Endodermal cell (in vitro differentiated cells): ENCODE data around the gene JAK3. TPM values are rescaled to one million over a fixed set of nuclear protein-coding genes. Genes with fewer than 3 reads are reported as not detected.

Source experiments
- DNase-seq: peaks from one replicate; pipeline ENCODE4 v3.0.0-alpha.2; 2017
- H3K27ac ChIP-seq: 2 replicates; pipeline ENCODE4 v1.5.1; 2013; ENCODE audit warnings: mild to moderate bottlenecking, low read depth, low read length, moderate library complexity
- H3K27me3 ChIP-seq: 2 replicates; pipeline ENCODE4 v1.6.1; 2013; ENCODE audit warnings: mild to moderate bottlenecking, low read length, moderate library complexity; ENCODE audit not compliant: insufficient read depth, control insufficient read depth, poor library complexity, severe bottlenecking
- H3K36me3 ChIP-seq: 2 replicates; pipeline ENCODE4 v1.7.0; 2013; ENCODE audit warnings: mild to moderate bottlenecking, low read length, moderate library complexity; ENCODE audit not compliant: control insufficient read depth, insufficient read depth
- H3K4me1 ChIP-seq: one replicate; pipeline ENCODE4 v1.7.0; 2013; ENCODE audit warnings: low read length; ENCODE audit not compliant: control insufficient read depth, insufficient read depth
- H3K4me3 ChIP-seq: 2 replicates; pipeline ENCODE4 v1.5.1; 2013; ENCODE audit warnings: mild to moderate bottlenecking, low read length, moderate library complexity
- H3K9ac ChIP-seq: 2 replicates; pipeline ENCODE4 v1.6.1; 2013; ENCODE audit warnings: mild to moderate bottlenecking, low read length, moderate library complexity; ENCODE audit not compliant: poor library complexity, severe bottlenecking; ENCODE audit errors: extremely low read depth
- H3K9me3 ChIP-seq: 2 replicates; pipeline ENCODE4 v1.6.1; 2013; ENCODE audit warnings: mild to moderate bottlenecking, low read length, moderate library complexity; ENCODE audit not compliant: control insufficient read depth
- H3K27ac Mint-ChIP-seq: 2 replicates; pipeline ENCODE4 v1.8.0; 2020; ENCODE audit warnings: mixed read lengths
- H3K27me3 Mint-ChIP-seq: 2 replicates; pipeline ENCODE4 v1.8.0; 2021; ENCODE audit warnings: mild to moderate bottlenecking, mixed read lengths; ENCODE audit not compliant: insufficient read depth
- H3K36me3 Mint-ChIP-seq: 2 replicates; pipeline ENCODE4 v1.8.0; 2020; ENCODE audit warnings: low read depth, mixed read lengths
- H3K4me1 Mint-ChIP-seq: 2 replicates; pipeline ENCODE4 v1.8.0; 2020; ENCODE audit warnings: mixed read lengths
- H3K4me3 Mint-ChIP-seq: 2 replicates; pipeline ENCODE4 v1.8.0; 2020; ENCODE audit warnings: mild to moderate bottlenecking, moderate library complexity, mixed read lengths
- H3K9me3 Mint-ChIP-seq: 2 replicates; pipeline ENCODE4 v1.8.0; 2020; ENCODE audit warnings: mild to moderate bottlenecking, mixed read lengths
- CTCF ChIP-seq: fragments of 200-600 bp; sonication (generic); conservative IDR thresholded peaks from 2 replicates; pipeline ENCODE4 v1.5.0; 2021; ENCODE audit warnings: antibody characterized with exemption, mild to moderate bottlenecking
- WGBS, 2 experiments: methylation state at CpG; one replicate each; pipeline versions ENCODE4 v1.1.5 to v1.1.7; 2013; ENCODE audit warnings: missing lambda C conversion rate in 2 of 2, mixed read lengths in 1 of 2; ENCODE audit not compliant: insufficient coverage in 1 of 2, insufficient read length in 1 of 2; 5-methylcytosine and 5-hydroxymethylcytosine counted together
- total RNA-seq, 2 donors: library from RNA; stranded (reverse); fragmentation: NEBNext Ultra II Directional in 1 of 2; extraction: Animal tissue kit (Norgen Biotek cat#: 25700) in 1 of 2; gene quantifications; 2 replicates in 1 of 2; 3 replicates in 1 of 2; pipeline ENCODE4 v1.2.1, GENCODE V29; 2021

The JAK3 gene
- total RNA-seq, 2 donors from 2014 or later = 2.8 to 3.2 TPM

GRCh38 chr19:17860331-17860992 is 12.7 kb upstream of the JAK3 start:
- Histone ChIP-seq H3K27me3 (no peaks in the 10 kb centered on the region), H3K9me3 (no peaks in the 10 kb centered on the region), H3K4me1 (no peaks in the 10 kb centered on the region), H3K27ac (peak overlapping the region; percentile 74), H3K9ac (peak overlapping the region; percentile 97), H3K36me3 (peaks cover 43% of the 10 kb centered on the region), H3K4me3 (peak overlapping the region; percentile 100)
- Mint-ChIP-seq H3K4me1 (peaks cover 12% of the 10 kb centered on the region), H3K9me3 (no peaks in the 10 kb centered on the region), H3K4me3 (peak overlapping the region; percentile 99), H3K27me3 (peaks cover 2% of the 10 kb centered on the region), H3K36me3 (peaks cover 46% of the 10 kb centered on the region), H3K27ac (peak overlapping the region; percentile 99)
- WGBS, 2 experiments = 2 to 5% methylated on average over 10 to 22 of the region's 22 CpGs
- DNase-seq = no peak
- no peak for TF ChIP-seq CTCF

- Histone ChIP-seq H3K27me3 (peaks cover 4% of the 10 kb centered on the region), H3K4me3 (peak within 1 kb of the TSS; percentile 100), H3K27ac (peak within 1 kb of the TSS; percentile 74), H3K9me3 (no peaks in the 10 kb centered on the region), H3K36me3 (peaks cover 43% of the 10 kb centered on the region), H3K4me1 (no peaks in the 10 kb centered on the region), H3K9ac (peak within 1 kb of the TSS; percentile 97)
- Mint-ChIP-seq H3K4me1 (peaks cover 12% of the 10 kb centered on the region), H3K36me3 (peaks cover 45% of the 10 kb centered on the region), H3K4me3 (peak within 1 kb of the TSS; percentile 99), H3K9me3 (no peaks in the 10 kb centered on the region), H3K27me3 (peaks cover 6% of the 10 kb centered on the region), H3K27ac (peak within 1 kb of the TSS; percentile 99)
- peak; percentile 100 for DNase-seq
- 0% methylated on average over 24 to 80 of the region's 80 CpGs for WGBS, 2 experiments
- TF ChIP-seq CTCF = peak; percentile 79
Observed at GRCh38 chr19:17859533-17860330, 11.9 kb upstream of the JAK3 start, which contains the start of gene RPL18A. Gene RPL18A, plus strand, starts transcription at chr19:17859910. Its CDS starts 47 bp downstream, at chr19:17859957.

GRCh38 chr19:17855280-17856152 is 7.7 kb upstream of the JAK3 start:
- no peak overlapping the region for H3K27ac Mint-ChIP-seq

More at GRCh38 chr19:17855280-17856152, 7.7 kb upstream of the JAK3 start:
- Histone ChIP-seq H3K9me3 (no peaks in the 10 kb centered on the region), H3K36me3 (peaks cover 1% of the 10 kb centered on the region), H3K9ac (no peak overlapping the region), H3K4me1 (no peaks in the 10 kb centered on the region), H3K27ac (no peak overlapping the region), H3K27me3 (peaks cover 4% of the 10 kb centered on the region), H3K4me3 (no peak overlapping the region)
- Mint-ChIP-seq H3K4me3 (no peak overlapping the region), H3K27me3 (peaks cover 9% of the 10 kb centered on the region), H3K4me1 (peaks cover 3% of the 10 kb centered on the region), H3K9me3 (no peaks in the 10 kb centered on the region), H3K36me3 (peaks cover 8% of the 10 kb centered on the region)
- peak; percentile 97 for TF ChIP-seq CTCF
- DNase-seq = peak; percentile 98
- WGBS, 2 experiments = 13 to 25% methylated on average over 21 to 29 of the region's 29 CpGs
